NCI-H128 (cell line): ENCODE measurements around the gene IGF2.
A peak's percentile ranks its signal among the peaks of the same experiment; 100 is the strongest.
"Not testable (repeated sequence)": the region's sequence is repeated elsewhere in the genome, so short reads cannot be mapped to it uniquely, and the experiment has no call there.

Source experiments
- DNase-seq: peaks from one replicate; lab custom pipeline; 2025; ENCODE audit not compliant: unreplicated experiment; lab: John Stamatoyannopoulos, UW

The IGF2 gene

GRCh38 chr11:2139123-2139521 is at the start of gene IGF2:
Gene IGF2, minus strand, starts transcription at chr11:2139389. Its CDS starts 3,866 bp downstream, at chr11:2135523.
- no peak for DNase-seq

GRCh38 chr11:2188745-2189144 is 49.6 kb upstream of the IGF2 start:
- DNase-seq, result no peak

GRCh38 chr11:2187280-2187707 is 48.1 kb upstream of the IGF2 start:
- no peak for DNase-seq

- peak; percentile 42 for DNase-seq
Observed at GRCh38 chr11:2186669-2187279, 47.6 kb upstream of the IGF2 start.

GRCh38 chr11:2185324-2186085 is 46.3 kb upstream of the IGF2 start:
- no peak for DNase-seq

- DNase-seq, result no peak
Observed at GRCh38 chr11:2182692-2183474, 43.7 kb upstream of the IGF2 start.

GRCh38 chr11:2182075-2182474 is 42.9 kb upstream of the IGF2 start:
- DNase-seq, result no peak

GRCh38 chr11:2180789-2181370 is 41.7 kb upstream of the IGF2 start:
- no peak for DNase-seq

- no peak for DNase-seq
Observed at GRCh38 chr11:2180347-2180746, 41.2 kb upstream of the IGF2 start.

GRCh38 chr11:2179516-2179915 is 40.3 kb upstream of the IGF2 start:
- no peak for DNase-seq

- DNase-seq, result no peak
Observed at GRCh38 chr11:2178906-2179494, 39.8 kb upstream of the IGF2 start.

GRCh38 chr11:2178055-2178773 is 39.0 kb upstream of the IGF2 start:
- DNase-seq, result not testable (repeated sequence)

GRCh38 chr11:2177076-2177475 is 37.9 kb upstream of the IGF2 start:
- DNase-seq, result no peak

GRCh38 chr11:2176389-2176900 is 37.3 kb upstream of the IGF2 start:
- no peak for DNase-seq

GRCh38 chr11:2175659-2176058 is 36.5 kb upstream of the IGF2 start:
- no peak for DNase-seq

- DNase-seq, result no peak
Observed at GRCh38 chr11:2174361-2174760, 35.2 kb upstream of the IGF2 start.

- DNase-seq, result no peak
Observed at GRCh38 chr11:2173761-2174160, 34.6 kb upstream of the IGF2 start.

GRCh38 chr11:2173150-2173693 is 34.0 kb upstream of the IGF2 start:
- DNase-seq, result no peak

GRCh38 chr11:2172676-2173075 is 33.5 kb upstream of the IGF2 start:
- DNase-seq, result no peak

- DNase-seq, result no peak
Observed at GRCh38 chr11:2171591-2172003, 32.4 kb upstream of the IGF2 start, which contains the start of gene TH. Gene TH, minus strand, starts transcription at chr11:2171815. Its CDS starts 29 bp downstream, at chr11:2171786.
